GM19397 (cell line): ENCODE data around the gene MAP2K7.

Source experiments
- ATAC-seq: cut with Tn5 transposase; IDR thresholded peaks from one replicate; pipeline ENCODE4 v1.9.1; 2021; ENCODE audit warnings: mild to moderate bottlenecking, moderate library complexity; ENCODE audit not compliant: unreplicated experiment

The MAP2K7 gene

GRCh38 chr19:7918615-7919421 is 15.1 kb downstream of the MAP2K7 start:
- ATAC-seq = no peak

GRCh38 chr19:7919610-7920518 is 16.2 kb downstream of the MAP2K7 start, which contains the start of gene SNAPC2:
TSS of gene SNAPC2 (plus strand) at chr19:7920338. CDS start at chr19:7920367, 29 bp downstream.
- peak; percentile 49 for ATAC-seq

GRCh38 chr19:7920519-7921301 is 17.0 kb downstream of the MAP2K7 start:
- peak; percentile 45 for ATAC-seq

GRCh38 chr19:7921302-7921966 is 17.8 kb downstream of the MAP2K7 start:
- ATAC-seq = no peak

- no peak for ATAC-seq
Measured at GRCh38 chr19:7921967-7922835, 18.5 kb downstream of the MAP2K7 start.

GRCh38 chr19:7922836-7923195 is 19.1 kb downstream of the MAP2K7 start:
- ATAC-seq = no peak

- no peak for ATAC-seq
Measured at GRCh38 chr19:7923295-7924191, 19.9 kb downstream of the MAP2K7 start.

- no peak for ATAC-seq
Measured at GRCh38 chr19:7924241-7924640, 20.6 kb downstream of the MAP2K7 start.

- no peak for ATAC-seq
Measured at GRCh38 chr19:7924651-7925170, 21.0 kb downstream of the MAP2K7 start.

- no peak for ATAC-seq
Measured at GRCh38 chr19:7925171-7925851, 21.6 kb downstream of the MAP2K7 start.

GRCh38 chr19:7926021-7926726 is 22.5 kb downstream of the MAP2K7 start, which contains the start of gene CTXN1:
TSS of gene CTXN1 (minus strand) at chr19:7926135. CDS start at chr19:7925538, 597 bp downstream.
- no peak for ATAC-seq

- no peak for ATAC-seq
Measured at GRCh38 chr19:7926727-7927604, 23.3 kb downstream of the MAP2K7 start.

GRCh38 chr19:7927605-7928333 is 24.1 kb downstream of the MAP2K7 start:
- ATAC-seq = no peak

GRCh38 chr19:7928334-7928706 is 24.6 kb downstream of the MAP2K7 start:
- ATAC-seq = no peak
